HUES64 (cell line): Measurements from ENCODE around the gene MYT1.

Experiments
- H3K27ac ChIP-seq: 2 replicates; pipeline ENCODE4 v1.7.0; 2013; ENCODE audit warnings: low read depth, low read length, inconsistent platforms
- H3K27me3 ChIP-seq: 2 replicates; pipeline ENCODE4 v1.6.1; 2013; ENCODE audit warnings: mild to moderate bottlenecking, low read length; ENCODE audit not compliant: insufficient read depth
- H3K36me3 ChIP-seq: 2 replicates; pipeline ENCODE4 v1.6.1; 2013; ENCODE audit warnings: mild to moderate bottlenecking, low read length; ENCODE audit not compliant: insufficient read depth
- H3K4me1 ChIP-seq: 2 replicates; pipeline ENCODE4 v1.6.1; 2013; ENCODE audit warnings: mild to moderate bottlenecking, low read length, moderate library complexity; ENCODE audit not compliant: insufficient read depth
- H3K4me3 ChIP-seq: 2 replicates; pipeline ENCODE4 v1.5.1; 2013; ENCODE audit warnings: mild to moderate bottlenecking, low read length, moderate library complexity
- H3K9ac ChIP-seq: 2 replicates; pipeline ENCODE4 v1.6.1; 2013; ENCODE audit warnings: mild to moderate bottlenecking, low read depth, low read length
- H3K9me3 ChIP-seq: 2 replicates; pipeline ENCODE4 v1.6.1; 2013; ENCODE audit warnings: low read depth, low read length; ENCODE audit not compliant: insufficient read depth
- WGBS: fragments of 150-250, 120-280 bp; methylation state at CpG from one replicate; pipeline ENCODE4 v1.1.7; 2013; ENCODE audit warnings: missing lambda C conversion rate; 5-methylcytosine and 5-hydroxymethylcytosine counted together

The MYT1 gene

GRCh38 chr20:64222291-64222735 lies 58.1 kb downstream of the MYT1 start:
- Histone ChIP-seq H3K4me1 (peaks cover 7% of the 10 kb centered on the region; the same call in 1 of the 2 replicates), H3K27me3 (no peaks in the 10 kb centered on the region), H3K36me3 (no peaks in the 10 kb centered on the region), H3K27ac (no peak overlapping the region), H3K4me3 (no peak overlapping the region), H3K9ac (no peak overlapping the region), H3K9me3 (no peaks in the 10 kb centered on the region)
- WGBS, result 88% methylated on average over 5 of the region's 5 CpGs

GRCh38 chr20:64222851-64223525 lies 58.7 kb downstream of the MYT1 start:
- Histone ChIP-seq H3K27ac (no peak overlapping the region), H3K9me3 (no peaks in the 10 kb centered on the region), H3K9ac (no peak overlapping the region), H3K27me3 (no peaks in the 10 kb centered on the region), H3K4me1 (peaks cover 7% of the 10 kb centered on the region; the same call in 1 of the 2 replicates), H3K4me3 (no peak overlapping the region), H3K36me3 (no peaks in the 10 kb centered on the region)
- WGBS, result 82% methylated on average over 20 of the region's 20 CpGs

GRCh38 chr20:64223526-64224067 lies 59.3 kb downstream of the MYT1 start:
- Histone ChIP-seq H3K9ac (peak overlapping the region; percentile 43; the same call in 1 of the 2 replicates), H3K4me1 (peaks cover 7% of the 10 kb centered on the region; the same call in 1 of the 2 replicates), H3K27me3 (no peaks in the 10 kb centered on the region), H3K9me3 (no peaks in the 10 kb centered on the region), H3K36me3 (no peaks in the 10 kb centered on the region), H3K27ac (no peak overlapping the region), H3K4me3 (no peak overlapping the region)
- WGBS, result 17% methylated on average over 13 of the region's 13 CpGs

GRCh38 chr20:64224351-64225170 lies 60.3 kb downstream of the MYT1 start:
- 91% methylated on average over 10 of the region's 10 CpGs for WGBS
- Histone ChIP-seq H3K4me1 (peaks cover 7% of the 10 kb centered on the region; the same call in 1 of the 2 replicates), H3K27ac (no peak overlapping the region), H3K9me3 (no peaks in the 10 kb centered on the region), H3K36me3 (no peaks in the 10 kb centered on the region), H3K4me3 (no peak overlapping the region), H3K27me3 (no peaks in the 10 kb centered on the region), H3K9ac (no peak overlapping the region)

GRCh38 chr20:64225171-64225595 lies 60.9 kb downstream of the MYT1 start:
- Histone ChIP-seq H3K9ac (no peak overlapping the region), H3K4me3 (no peak overlapping the region), H3K27me3 (no peaks in the 10 kb centered on the region), H3K27ac (no peak overlapping the region), H3K36me3 (no peaks in the 10 kb centered on the region), H3K9me3 (no peaks in the 10 kb centered on the region), H3K4me1 (peaks cover 7% of the 10 kb centered on the region; the same call in 1 of the 2 replicates)
- 89% methylated on average over 14 of the region's 14 CpGs for WGBS

GRCh38 chr20:64225828-64226598 lies 61.8 kb downstream of the MYT1 start:
- H3K36me3 ChIP-seq, result no peaks in the 10 kb centered on the region
- H3K27me3 ChIP-seq, result no peaks in the 10 kb centered on the region
- H3K27ac ChIP-seq, result no peak overlapping the region
- H3K9ac ChIP-seq, result no peak overlapping the region
- H3K9me3 ChIP-seq, result no peaks in the 10 kb centered on the region
- no peak overlapping the region for H3K4me3 ChIP-seq
- WGBS, result 92% methylated on average over 14 of the region's 14 CpGs
- peaks cover 7% of the 10 kb centered on the region; the same call in 1 of the 2 replicates for H3K4me1 ChIP-seq

- no peaks in the 10 kb centered on the region for H3K36me3 ChIP-seq
- H3K27me3 ChIP-seq, result no peaks in the 10 kb centered on the region
- H3K9ac ChIP-seq, result no peak overlapping the region
- no peaks in the 10 kb centered on the region for H3K9me3 ChIP-seq
- H3K4me3 ChIP-seq, result no peak overlapping the region
- no peak overlapping the region for H3K27ac ChIP-seq
- WGBS, result 94% methylated on average over 25 of the region's 25 CpGs
- peaks cover 7% of the 10 kb centered on the region; the same call in 1 of the 2 replicates for H3K4me1 ChIP-seq
Measured at GRCh38 chr20:64226686-64227580, 62.7 kb downstream of the MYT1 start.

GRCh38 chr20:64228086-64228653 lies 63.9 kb downstream of the MYT1 start:
- Histone ChIP-seq H3K9me3 (no peaks in the 10 kb centered on the region), H3K4me3 (no peak overlapping the region), H3K27me3 (no peaks in the 10 kb centered on the region), H3K27ac (no peak overlapping the region), H3K36me3 (no peaks in the 10 kb centered on the region), H3K9ac (no peak overlapping the region), H3K4me1 (peaks cover 7% of the 10 kb centered on the region; the same call in 1 of the 2 replicates)
- 95% methylated on average over 8 of the region's 8 CpGs for WGBS

- Histone ChIP-seq H3K4me1 (peaks cover 2% of the 10 kb centered on the region; the same call in 1 of the 2 replicates), H3K27me3 (no peaks in the 10 kb centered on the region), H3K9ac (no peak overlapping the region), H3K27ac (no peak overlapping the region), H3K9me3 (no peaks in the 10 kb centered on the region), H3K4me3 (no peak overlapping the region), H3K36me3 (no peaks in the 10 kb centered on the region)
- 86% methylated on average over 13 of the region's 14 CpGs for whole genome bisulfite sequencing
Measured at GRCh38 chr20:64228751-64229506, 64.7 kb downstream of the MYT1 start.
